22Rv1 (cell line): ENCODE results near the gene MAP3K7CL.

Experiments used
- H3K27ac ChIP-seq: fragments of 450-650 bp; 2 replicates; pipeline ENCODE4 v1.5.1; 2017
- ZFX ChIP-seq: fragments of 450-650 bp; IDR thresholded peaks from 2 replicates; pipeline ENCODE4 v1.6.1; 2017; ENCODE audit warnings: antibody characterized with exemption, borderline replicate concordance
- TF ChIP-seq, protein P1 (sequence below): fragments of 450-650 bp; IDR thresholded peaks from 2 replicates; pipeline ENCODE4 v1.5.1; 2017; ENCODE audit warnings: mild to moderate bottlenecking

MAP3K7CL gene

DNA sequence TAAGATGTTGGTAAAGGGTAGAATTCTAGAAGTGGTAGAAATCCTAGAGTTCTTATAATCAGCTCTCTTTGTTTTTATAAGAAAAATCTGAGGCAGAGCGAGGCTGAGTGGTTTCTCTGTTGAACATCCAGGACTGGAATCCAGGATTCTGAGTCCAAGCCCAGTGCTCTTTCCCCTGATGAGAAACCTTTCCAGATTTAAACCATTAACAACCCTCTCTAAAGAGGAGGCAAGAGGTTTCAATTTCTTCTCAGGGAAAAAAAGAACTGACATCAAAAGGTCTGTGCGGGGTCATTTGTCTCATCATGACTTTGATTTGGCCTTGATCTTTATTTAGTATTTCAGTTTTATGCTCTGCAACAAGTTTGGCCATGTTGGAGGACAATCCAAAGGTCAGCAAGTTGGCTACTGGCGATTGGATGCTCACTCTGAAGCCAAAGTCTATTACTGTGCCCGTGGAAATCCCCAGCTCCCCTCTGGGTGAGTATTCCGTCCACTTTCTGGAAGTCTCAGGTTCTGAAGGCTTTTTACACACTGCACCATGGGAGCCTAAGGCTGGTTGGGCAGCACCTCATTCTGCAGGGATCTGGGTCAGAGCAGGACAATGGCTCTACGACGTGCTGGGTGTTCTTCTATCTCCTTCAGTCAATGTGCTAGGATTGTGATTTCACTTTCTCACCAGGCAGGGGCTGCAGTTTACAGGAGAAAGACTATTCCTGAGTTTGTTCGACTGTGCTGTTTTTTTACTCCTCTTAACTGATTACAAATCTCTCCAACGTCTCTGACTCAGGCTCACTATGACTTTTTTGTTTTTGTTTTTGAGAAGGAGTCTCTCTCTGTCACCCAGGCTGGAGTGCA, 38.1 kb upstream of the MAP3K7CL start:
- TF ChIP-seq ZFX = no peak
- TF ChIP-seq, protein P1, sequence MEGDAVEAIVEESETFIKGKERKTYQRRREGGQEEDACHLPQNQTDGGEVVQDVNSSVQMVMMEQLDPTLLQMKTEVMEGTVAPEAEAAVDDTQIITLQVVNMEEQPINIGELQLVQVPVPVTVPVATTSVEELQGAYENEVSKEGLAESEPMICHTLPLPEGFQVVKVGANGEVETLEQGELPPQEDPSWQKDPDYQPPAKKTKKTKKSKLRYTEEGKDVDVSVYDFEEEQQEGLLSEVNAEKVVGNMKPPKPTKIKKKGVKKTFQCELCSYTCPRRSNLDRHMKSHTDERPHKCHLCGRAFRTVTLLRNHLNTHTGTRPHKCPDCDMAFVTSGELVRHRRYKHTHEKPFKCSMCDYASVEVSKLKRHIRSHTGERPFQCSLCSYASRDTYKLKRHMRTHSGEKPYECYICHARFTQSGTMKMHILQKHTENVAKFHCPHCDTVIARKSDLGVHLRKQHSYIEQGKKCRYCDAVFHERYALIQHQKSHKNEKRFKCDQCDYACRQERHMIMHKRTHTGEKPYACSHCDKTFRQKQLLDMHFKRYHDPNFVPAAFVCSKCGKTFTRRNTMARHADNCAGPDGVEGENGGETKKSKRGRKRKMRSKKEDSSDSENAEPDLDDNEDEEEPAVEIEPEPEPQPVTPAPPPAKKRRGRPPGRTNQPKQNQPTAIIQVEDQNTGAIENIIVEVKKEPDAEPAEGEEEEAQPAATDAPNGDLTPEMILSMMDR = no peak
- H3K27ac ChIP-seq = no peak overlapping the region

GRCh38 chr21:29096218-29097015, 34.0 kb upstream of the MAP3K7CL start:
- no peak overlapping the region for H3K27ac ChIP-seq
- TF ChIP-seq, protein P1 = no peak
- no peak for TF ChIP-seq ZFX

DNA sequence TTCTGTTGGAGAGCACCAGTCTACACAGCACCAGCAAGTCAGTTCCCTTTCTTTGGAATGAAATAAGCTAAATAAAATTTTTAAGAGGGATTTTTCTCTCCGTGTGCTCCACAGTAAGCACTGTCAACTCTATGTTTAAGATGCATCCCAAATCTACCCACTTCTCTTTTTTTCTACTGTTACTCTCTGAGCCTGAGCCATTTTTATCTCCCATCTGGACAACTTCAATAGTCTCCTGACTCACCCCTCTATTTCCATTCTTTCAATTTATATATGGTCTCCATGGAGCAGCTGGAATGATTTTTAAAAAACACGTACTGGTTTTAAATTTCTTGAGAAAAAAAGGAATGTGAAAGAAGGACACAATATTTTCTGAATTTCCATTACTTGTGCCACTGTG, 32.3 kb upstream of the MAP3K7CL start:
- no peak overlapping the region for H3K27ac ChIP-seq
- TF ChIP-seq, protein P1 = no peak
- no peak for TF ChIP-seq ZFX

GRCh38 chr21:29102791-29103257, 27.6 kb upstream of the MAP3K7CL start:
- no peak overlapping the region for H3K27ac ChIP-seq
- TF ChIP-seq, protein P1 = no peak
- TF ChIP-seq ZFX = no peak

GRCh38 chr21:29104239-29104708, 26.2 kb upstream of the MAP3K7CL start:
- no peak overlapping the region for H3K27ac ChIP-seq
- TF ChIP-seq ZFX = no peak
- TF ChIP-seq, protein P1 = no peak

GRCh38 chr21:29105218-29105617, 25.2 kb upstream of the MAP3K7CL start:
- TF ChIP-seq, protein P1 = no peak
- TF ChIP-seq ZFX = no peak
- no peak overlapping the region for H3K27ac ChIP-seq
